ENCODE data around the gene DYNC1I1.

GRCh38 chr7:95753440-95753839 lies 18.9 kb upstream of the DYNC1I1 start:
- TF ChIP-seq, protein P1, sequence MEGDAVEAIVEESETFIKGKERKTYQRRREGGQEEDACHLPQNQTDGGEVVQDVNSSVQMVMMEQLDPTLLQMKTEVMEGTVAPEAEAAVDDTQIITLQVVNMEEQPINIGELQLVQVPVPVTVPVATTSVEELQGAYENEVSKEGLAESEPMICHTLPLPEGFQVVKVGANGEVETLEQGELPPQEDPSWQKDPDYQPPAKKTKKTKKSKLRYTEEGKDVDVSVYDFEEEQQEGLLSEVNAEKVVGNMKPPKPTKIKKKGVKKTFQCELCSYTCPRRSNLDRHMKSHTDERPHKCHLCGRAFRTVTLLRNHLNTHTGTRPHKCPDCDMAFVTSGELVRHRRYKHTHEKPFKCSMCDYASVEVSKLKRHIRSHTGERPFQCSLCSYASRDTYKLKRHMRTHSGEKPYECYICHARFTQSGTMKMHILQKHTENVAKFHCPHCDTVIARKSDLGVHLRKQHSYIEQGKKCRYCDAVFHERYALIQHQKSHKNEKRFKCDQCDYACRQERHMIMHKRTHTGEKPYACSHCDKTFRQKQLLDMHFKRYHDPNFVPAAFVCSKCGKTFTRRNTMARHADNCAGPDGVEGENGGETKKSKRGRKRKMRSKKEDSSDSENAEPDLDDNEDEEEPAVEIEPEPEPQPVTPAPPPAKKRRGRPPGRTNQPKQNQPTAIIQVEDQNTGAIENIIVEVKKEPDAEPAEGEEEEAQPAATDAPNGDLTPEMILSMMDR (IDR thresholded peaks at IDR 0.05; ENCODE audit: low read depth, low read length, missing input control), result no peak
- TF ChIP-seq JUND (IDR thresholded peaks at IDR 0.05) (no peak), FOXA2 (IDR thresholded peaks at IDR 0.05) (no peak), NR2F2 (IDR thresholded peaks at IDR 0.05) (no peak)
- TF ChIP-seq, protein P2, sequence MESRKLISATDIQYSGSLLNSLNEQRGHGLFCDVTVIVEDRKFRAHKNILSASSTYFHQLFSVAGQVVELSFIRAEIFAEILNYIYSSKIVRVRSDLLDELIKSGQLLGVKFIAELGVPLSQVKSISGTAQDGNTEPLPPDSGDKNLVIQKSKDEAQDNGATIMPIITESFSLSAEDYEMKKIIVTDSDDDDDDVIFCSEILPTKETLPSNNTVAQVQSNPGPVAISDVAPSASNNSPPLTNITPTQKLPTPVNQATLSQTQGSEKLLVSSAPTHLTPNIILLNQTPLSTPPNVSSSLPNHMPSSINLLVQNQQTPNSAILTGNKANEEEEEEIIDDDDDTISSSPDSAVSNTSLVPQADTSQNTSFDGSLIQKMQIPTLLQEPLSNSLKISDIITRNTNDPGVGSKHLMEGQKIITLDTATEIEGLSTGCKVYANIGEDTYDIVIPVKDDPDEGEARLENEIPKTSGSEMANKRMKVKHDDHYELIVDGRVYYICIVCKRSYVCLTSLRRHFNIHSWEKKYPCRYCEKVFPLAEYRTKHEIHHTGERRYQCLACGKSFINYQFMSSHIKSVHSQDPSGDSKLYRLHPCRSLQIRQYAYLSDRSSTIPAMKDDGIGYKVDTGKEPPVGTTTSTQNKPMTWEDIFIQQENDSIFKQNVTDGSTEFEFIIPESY (IDR thresholded peaks at IDR 0.05), result no peak
